Esophagus muscularis mucosa (tissue), 4 donors: Measurements from ENCODE around the gene GET4. TPM values are rescaled to one million over a fixed set of nuclear protein-coding genes. Genes with fewer than 3 reads are reported as not detected.
"Not testable (repeated sequence)": the region's sequence is repeated elsewhere in the genome, so short reads cannot be mapped to it uniquely, and the experiment has no call there.

ENCODE experiments used
- DNase-seq: peaks from one replicate; pipeline ENCODE4 v3.0.0-alpha.2; 2017; ENCODE audit errors: extremely low spot score
- H3K27ac ChIP-seq, 4 donors: fragments of 200-600 bp; sonication (generic); replicated peaks in 1 of 4; 1 replicate in 3 of 4; 2 replicates in 1 of 4; pipeline ENCODE4 v1.5.1; 2016 to 2019; ENCODE audit warnings: mild to moderate bottlenecking in 1 of 4
- H3K27me3 ChIP-seq, 4 donors: fragments of 200-600 bp; sonication (generic); one replicate each; pipeline versions ENCODE4 v1.5.1 to v1.6.0; 2016 to 2019
- H3K36me3 ChIP-seq, 4 donors: fragments of 200-600 bp; sonication (generic); one replicate each; pipeline ENCODE4 v1.5.1; 2016 to 2019
- H3K4me1 ChIP-seq, 4 donors: fragments of 200-600 bp; sonication (generic); one replicate each; pipeline ENCODE4 v1.5.1; 2016 to 2019
- H3K4me3 ChIP-seq, 4 donors: fragments of 200-600 bp; sonication (generic); 1 replicate in 2 of 4; 2 replicates in 2 of 4; pipeline ENCODE4 v1.5.1; 2016 to 2019; ENCODE audit warnings: mild to moderate bottlenecking in 4 of 4, moderate library complexity in 1 of 4
- H3K9me3 ChIP-seq, 4 donors: fragments of 200-600 bp; sonication (generic); 1 replicate in 3 of 4; 2 replicates in 1 of 4; pipeline ENCODE4 v1.5.1; 2016 to 2019
- EP300 ChIP-seq: sonication (generic); formaldehyde crosslinking; IDR thresholded peaks from one replicate; pipeline ENCODE4 v1.6.1; 2017; ENCODE audit warnings: antibody characterized with exemption
- POLR2A ChIP-seq: fragments of 450-650 bp; IDR thresholded peaks from one replicate; pipeline ENCODE4 v1.6.1; 2017; ENCODE audit warnings: antibody characterized with exemption, moderate library complexity, mild to moderate bottlenecking, low read depth
- POLR2AphosphoS5 ChIP-seq, 2 donors: sonication (generic); formaldehyde crosslinking; IDR thresholded peaks; one replicate each; pipeline ENCODE4 v1.6.1; 2017; ENCODE audit warnings: antibody characterized with exemption in 2 of 2
- WGBS: methylation state at CpG from one replicate; pipeline ENCODE4 v1.1.5; 2018; 5-methylcytosine and 5-hydroxymethylcytosine counted together
- intact Hi-C: fragments of 100-400 bp; cut with DNase I; formaldehyde crosslinking; loops from one replicate; pipeline ENCODE4 v1.15.1; 2023
- total RNA-seq, 4 donors: library from RNA; depleted of rRNA; stranded (reverse); fragments of >200 nt; gene quantifications; one replicate each; pipeline versions ENCODE4 v1.1.0 to v1.2.1, GENCODE V29; 2016
- TF ChIP-seq, protein P1 (sequence below), 3 experiments: fragments of 200-600 bp in 2 of 3; fragments of 450-650 bp in 1 of 3; sonication (generic) in 2 of 3; IDR thresholded peaks; one replicate each; pipeline ENCODE4 v1.5.1; 2017 to 2019; ENCODE audit warnings: antibody characterized with exemption in 3 of 3, mild to moderate bottlenecking in 2 of 3, moderate library complexity in 1 of 3

GET4 gene
- total RNA-seq, 4 donors from 2014 or later, result 24.7 to 41.3 (median 35.2) TPM

DNA sequence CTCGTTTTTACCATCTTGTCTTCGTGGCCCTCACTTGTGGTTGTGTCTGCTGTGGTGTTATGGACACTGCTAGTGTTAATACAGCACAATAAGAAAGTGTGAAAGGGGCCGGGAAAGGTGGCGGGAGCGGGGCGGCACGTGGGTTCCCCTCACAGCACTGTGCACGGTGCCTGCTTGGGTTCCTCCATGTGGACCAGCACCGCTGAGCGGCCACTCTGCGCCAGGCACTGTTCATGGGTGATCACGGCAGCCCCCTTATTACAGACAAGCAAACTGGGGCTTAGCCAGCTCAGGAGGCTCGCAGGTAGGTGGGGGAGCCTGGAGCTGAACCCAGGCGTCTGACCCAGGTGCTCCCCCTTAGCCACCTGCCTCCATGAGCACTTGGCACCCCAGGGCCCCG lies 31.8 kb upstream of the GET4 start:
- WGBS, result 89% methylated on average over 11 of the region's 15 CpGs
- Histone ChIP-seq H3K36me3 (peaks cover 29 to 80% (median 58%) of the 10 kb centered on the region in 4 donors), H3K27me3 (no peaks in the 10 kb centered on the region), H3K27ac (peak overlapping the region; percentile 84 to 92 (median 88)), H3K9me3 (no peaks in the 10 kb centered on the region), H3K4me1 (peaks cover 19 to 52% (median 42%) of the 10 kb centered on the region in 4 donors), H3K4me3 (no peak overlapping the region)
- TF ChIP-seq EP300 (no peak), POLR2AphosphoS5 (IDR thresholded peaks at IDR 0.05) (no peak), POLR2A (no peak)
- TF ChIP-seq, protein P1, sequence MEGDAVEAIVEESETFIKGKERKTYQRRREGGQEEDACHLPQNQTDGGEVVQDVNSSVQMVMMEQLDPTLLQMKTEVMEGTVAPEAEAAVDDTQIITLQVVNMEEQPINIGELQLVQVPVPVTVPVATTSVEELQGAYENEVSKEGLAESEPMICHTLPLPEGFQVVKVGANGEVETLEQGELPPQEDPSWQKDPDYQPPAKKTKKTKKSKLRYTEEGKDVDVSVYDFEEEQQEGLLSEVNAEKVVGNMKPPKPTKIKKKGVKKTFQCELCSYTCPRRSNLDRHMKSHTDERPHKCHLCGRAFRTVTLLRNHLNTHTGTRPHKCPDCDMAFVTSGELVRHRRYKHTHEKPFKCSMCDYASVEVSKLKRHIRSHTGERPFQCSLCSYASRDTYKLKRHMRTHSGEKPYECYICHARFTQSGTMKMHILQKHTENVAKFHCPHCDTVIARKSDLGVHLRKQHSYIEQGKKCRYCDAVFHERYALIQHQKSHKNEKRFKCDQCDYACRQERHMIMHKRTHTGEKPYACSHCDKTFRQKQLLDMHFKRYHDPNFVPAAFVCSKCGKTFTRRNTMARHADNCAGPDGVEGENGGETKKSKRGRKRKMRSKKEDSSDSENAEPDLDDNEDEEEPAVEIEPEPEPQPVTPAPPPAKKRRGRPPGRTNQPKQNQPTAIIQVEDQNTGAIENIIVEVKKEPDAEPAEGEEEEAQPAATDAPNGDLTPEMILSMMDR (IDR thresholded peaks at IDR 0.05), result no peak
- DNase-seq, result no peak
- intact Hi-C loops, result no loop called here

DNA sequence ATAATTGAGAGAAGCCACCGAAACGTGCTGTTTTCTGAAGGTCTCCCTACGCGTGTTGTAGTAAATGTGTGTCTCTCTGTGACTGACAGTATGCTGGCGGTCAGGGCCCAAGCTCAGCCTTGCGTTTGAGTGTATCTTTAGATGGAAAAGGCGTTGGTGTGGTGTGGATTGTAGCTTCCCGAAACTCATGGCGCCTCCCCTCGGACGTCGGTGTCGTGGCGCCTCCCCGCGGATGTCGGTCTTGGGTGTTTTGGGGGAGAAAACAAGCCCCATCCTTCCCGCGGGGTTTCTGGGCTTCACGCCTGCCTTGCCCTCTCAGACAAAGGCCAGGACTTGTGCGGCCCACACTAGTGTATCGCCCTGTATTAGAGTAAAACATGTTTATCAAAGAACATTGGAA lies 31.3 kb upstream of the GET4 start:
- H3K27me3 ChIP-seq, result no peaks in the 10 kb centered on the region
- DNase-seq, result no peak
- 90% methylated on average over 22 of the region's 22 CpGs for WGBS
- TF ChIP-seq POLR2AphosphoS5 (IDR thresholded peaks at IDR 0.05), result no peak
- TF ChIP-seq, protein P1 (IDR thresholded peaks at IDR 0.05), result no peak
- TF ChIP-seq POLR2A, result no peak
- TF ChIP-seq EP300, result no peak
- peaks cover 19 to 47% (median 42%) of the 10 kb centered on the region in 4 donors for H3K4me1 ChIP-seq
- peaks cover 31 to 80% (median 59%) of the 10 kb centered on the region in 4 donors for H3K36me3 ChIP-seq
- intact Hi-C loops, result no loop called here
- no peaks in the 10 kb centered on the region for H3K9me3 ChIP-seq
- H3K27ac ChIP-seq, result peak overlapping the region; percentile 84 to 92 (median 88)
- no peak overlapping the region for H3K4me3 ChIP-seq

DNA sequence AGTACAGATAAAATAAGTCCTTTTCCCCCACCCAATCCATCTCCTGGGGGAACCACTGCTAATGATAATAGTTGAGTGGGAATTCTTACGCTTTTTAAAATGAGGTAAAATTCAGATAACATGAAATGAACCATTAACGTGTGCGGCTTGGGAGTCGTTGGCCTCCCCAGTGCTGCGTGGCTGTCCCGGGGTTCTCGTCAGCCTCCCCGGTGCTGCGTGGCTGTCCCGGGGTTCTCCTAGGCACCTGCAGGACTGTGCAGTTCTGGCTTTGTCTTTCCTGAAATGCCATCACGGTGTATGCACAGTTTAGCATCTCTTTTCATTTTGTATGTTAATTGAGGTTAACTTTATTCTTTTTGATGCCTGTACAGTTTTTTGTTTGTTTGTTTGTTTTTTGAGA lies 30.6 kb upstream of the GET4 start:
- no peaks in the 10 kb centered on the region for H3K9me3 ChIP-seq
- WGBS, result 87% methylated on average over 11 of the region's 11 CpGs
- peaks cover 30 to 80% (median 58%) of the 10 kb centered on the region in 4 donors for H3K36me3 ChIP-seq
- TF ChIP-seq POLR2A (no peak), POLR2AphosphoS5 (IDR thresholded peaks at IDR 0.05) (no peak), EP300 (no peak)
- TF ChIP-seq, protein P1 (IDR thresholded peaks at IDR 0.05), result no peak
- peak overlapping the region; percentile 49 to 92 (median 74) for H3K27ac ChIP-seq
- intact Hi-C loops, result no loop called here
- no peak overlapping the region for H3K4me3 ChIP-seq
- DNase-seq, result no peak
- H3K27me3 ChIP-seq, result no peaks in the 10 kb centered on the region
- peaks cover 19 to 43% (median 41%) of the 10 kb centered on the region in 4 donors for H3K4me1 ChIP-seq

DNA sequence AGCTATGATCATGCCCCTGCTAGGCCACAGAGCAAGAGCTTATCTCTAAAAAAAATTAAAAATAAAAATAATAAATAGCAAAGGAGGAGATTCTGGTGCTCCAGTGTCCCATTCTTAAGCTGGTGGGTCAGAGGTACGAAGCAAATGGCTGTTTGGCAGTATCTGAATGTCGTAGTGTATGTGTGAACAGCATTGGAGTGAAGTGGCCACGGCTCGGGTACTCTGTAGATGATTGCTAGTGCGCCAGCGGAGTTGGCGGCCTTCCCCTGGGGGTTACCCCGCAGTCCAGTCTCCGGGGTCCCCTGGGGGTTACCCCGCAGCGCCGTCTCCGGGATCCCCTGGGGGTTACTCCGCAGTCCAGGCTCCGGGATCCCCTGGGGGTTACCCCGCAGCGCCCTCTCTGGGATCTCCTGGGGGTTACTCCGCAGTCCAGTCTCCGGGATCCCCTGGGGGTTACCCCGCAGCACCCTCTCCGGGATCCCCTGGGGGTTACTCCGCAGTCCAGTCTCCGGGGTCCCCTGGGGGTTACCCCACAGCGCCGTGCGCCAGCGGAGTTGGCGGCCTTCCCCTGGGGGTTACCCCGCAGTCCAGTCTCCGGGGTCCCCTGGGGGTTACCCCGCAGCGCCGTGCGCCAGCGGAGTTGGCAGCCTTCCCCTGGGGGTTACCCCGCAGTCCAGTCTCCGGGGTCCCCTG lies 29.2 kb upstream of the GET4 start:
- DNase-seq, H3K9me3 ChIP-seq, H3K4me3 ChIP-seq, H3K27me3 ChIP-seq, intact Hi-C loops: not testable (repeated sequence)
- Histone ChIP-seq H3K4me1 (peaks cover 13 to 37% (median 27%) of the 10 kb centered on the region in 4 donors), H3K27ac (peak overlapping the region in 3 of 4 donors; percentile 39 to 91 (median 49)), H3K36me3 (peaks cover 30 to 80% (median 67%) of the 10 kb centered on the region in 4 donors)
- 97% methylated on average over 24 of the region's 37 CpGs for WGBS

DNA sequence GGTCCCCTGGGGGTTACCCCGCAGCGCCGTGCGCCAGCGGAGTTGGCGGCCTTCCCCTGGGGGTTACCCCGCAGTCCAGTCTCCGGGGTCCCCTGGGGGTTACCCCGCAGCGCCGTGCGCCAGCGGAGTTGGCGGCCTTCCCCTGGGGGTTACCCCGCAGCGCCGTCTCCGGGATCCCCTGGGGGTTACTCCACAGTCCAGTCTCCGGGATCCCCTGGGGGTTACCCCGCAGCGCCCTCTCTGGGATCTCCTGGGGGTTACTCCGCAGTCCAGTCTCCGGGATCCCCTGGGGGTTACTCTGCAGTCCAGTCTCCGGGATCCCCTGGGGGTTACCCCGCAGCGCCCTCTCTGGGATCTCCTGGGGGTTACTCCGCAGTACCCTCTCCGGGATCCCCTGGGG lies 28.6 kb upstream of the GET4 start:
- H3K27me3 ChIP-seq, H3K4me3 ChIP-seq, intact Hi-C loops, DNase-seq, H3K27ac ChIP-seq, H3K9me3 ChIP-seq: not testable (repeated sequence)
- 88% methylated on average over 4 of the region's 28 CpGs for WGBS
- Histone ChIP-seq H3K36me3 (peaks cover 32 to 80% (median 70%) of the 10 kb centered on the region in 4 donors), H3K4me1 (peaks cover 7 to 31% (median 21%) of the 10 kb centered on the region in 4 donors)
